Measurements from ENCODE around the gene ARL2BP. TPM values are rescaled to one million over a fixed set of nuclear protein-coding genes. Genes with fewer than 3 reads are reported as not detected.

ARL2BP gene
- total and polyA plus RNA-seq, 9 of the 15 experiments (the other 6 are each of a cell fraction or from before 2014, with no cell fraction given): 16.7 to 41.8 (median 27.2) TPM

DNA sequence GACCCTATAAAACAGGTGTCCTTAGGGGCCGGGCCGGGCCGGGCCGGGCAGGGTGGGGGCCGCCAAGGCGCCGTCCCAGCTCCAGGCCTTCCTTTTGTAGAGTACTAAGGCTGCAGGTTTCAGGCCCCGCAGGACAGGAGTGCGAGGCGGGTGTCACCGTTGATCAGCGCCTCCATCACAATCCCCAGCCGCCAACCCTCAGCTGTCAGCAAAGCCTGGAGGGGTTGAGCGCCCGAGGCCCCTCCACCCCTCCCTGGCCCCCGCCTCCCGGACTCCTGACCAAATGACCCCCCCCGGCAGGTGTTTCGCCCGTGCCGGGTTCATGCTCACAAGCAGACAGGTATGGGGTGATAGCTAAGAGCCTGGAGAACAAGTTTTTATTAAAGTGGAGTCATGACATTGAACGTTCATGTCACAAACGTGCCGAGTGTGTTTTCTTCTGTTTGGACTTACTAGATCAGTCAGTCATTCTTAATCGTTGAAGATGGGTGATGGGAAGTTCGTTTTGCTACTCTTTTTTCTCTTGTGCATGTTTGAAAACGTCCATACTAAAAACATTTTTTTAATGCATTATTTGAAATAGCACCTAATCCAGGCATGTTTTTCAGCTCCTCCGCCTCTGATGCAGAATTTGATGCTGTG is 534 bp downstream of the ARL2BP start (continued):
- TF ChIP-seq RBBP5 (IDR thresholded peaks at IDR 0.05; ENCODE audit: borderline replicate concordance, insufficient read depth, low read length, poor library complexity, severe bottlenecking) (peak; percentile 15), CAMTA2 (CRISPR knock-in tag; conservative IDR thresholded peaks at IDR 0.05) (no peak), NBN (IDR thresholded peaks at IDR 0.05; ENCODE audit: low read depth) (0 out of 2 replicates have a peak, but pooled peaks have one; percentile 48), ZNF766 (CRISPR knock-in tag; conservative IDR thresholded peaks at IDR 0.05) (0 out of 2 replicates have a peak, but pooled peaks have one; percentile 32), PHB (CRISPR knock-in tag; IDR thresholded peaks at IDR 0.05) (0 out of 2 replicates have a peak, but pooled peaks have one; percentile 76), MED1 (CRISPR knock-in tag; IDR thresholded peaks at IDR 0.05; ENCODE audit: borderline replicate concordance) (no peak), BRD4 (IDR thresholded peaks at IDR 0.05) (0 out of 2 replicates have a peak, but pooled peaks have one; percentile 35), NR1H2 (CRISPR knock-in tag; IDR thresholded peaks at IDR 0.05) (no peak), ZFX (CRISPR knock-in tag; IDR thresholded peaks at IDR 0.05) (peak; percentile 88), POLR2B (IDR thresholded peaks at IDR 0.05; ENCODE audit: low read depth, partially characterized antibody) (no peak), LEF1 (IDR thresholded peaks at IDR 0.05) (no peak)
- TF ChIP-seq, protein P1, sequence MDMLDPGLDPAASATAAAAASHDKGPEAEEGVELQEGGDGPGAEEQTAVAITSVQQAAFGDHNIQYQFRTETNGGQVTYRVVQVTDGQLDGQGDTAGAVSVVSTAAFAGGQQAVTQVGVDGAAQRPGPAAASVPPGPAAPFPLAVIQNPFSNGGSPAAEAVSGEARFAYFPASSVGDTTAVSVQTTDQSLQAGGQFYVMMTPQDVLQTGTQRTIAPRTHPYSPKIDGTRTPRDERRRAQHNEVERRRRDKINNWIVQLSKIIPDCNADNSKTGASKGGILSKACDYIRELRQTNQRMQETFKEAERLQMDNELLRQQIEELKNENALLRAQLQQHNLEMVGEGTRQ (CRISPR knock-in tag; IDR thresholded peaks at IDR 0.05): no peak
- TF ChIP-seq, protein P2, sequence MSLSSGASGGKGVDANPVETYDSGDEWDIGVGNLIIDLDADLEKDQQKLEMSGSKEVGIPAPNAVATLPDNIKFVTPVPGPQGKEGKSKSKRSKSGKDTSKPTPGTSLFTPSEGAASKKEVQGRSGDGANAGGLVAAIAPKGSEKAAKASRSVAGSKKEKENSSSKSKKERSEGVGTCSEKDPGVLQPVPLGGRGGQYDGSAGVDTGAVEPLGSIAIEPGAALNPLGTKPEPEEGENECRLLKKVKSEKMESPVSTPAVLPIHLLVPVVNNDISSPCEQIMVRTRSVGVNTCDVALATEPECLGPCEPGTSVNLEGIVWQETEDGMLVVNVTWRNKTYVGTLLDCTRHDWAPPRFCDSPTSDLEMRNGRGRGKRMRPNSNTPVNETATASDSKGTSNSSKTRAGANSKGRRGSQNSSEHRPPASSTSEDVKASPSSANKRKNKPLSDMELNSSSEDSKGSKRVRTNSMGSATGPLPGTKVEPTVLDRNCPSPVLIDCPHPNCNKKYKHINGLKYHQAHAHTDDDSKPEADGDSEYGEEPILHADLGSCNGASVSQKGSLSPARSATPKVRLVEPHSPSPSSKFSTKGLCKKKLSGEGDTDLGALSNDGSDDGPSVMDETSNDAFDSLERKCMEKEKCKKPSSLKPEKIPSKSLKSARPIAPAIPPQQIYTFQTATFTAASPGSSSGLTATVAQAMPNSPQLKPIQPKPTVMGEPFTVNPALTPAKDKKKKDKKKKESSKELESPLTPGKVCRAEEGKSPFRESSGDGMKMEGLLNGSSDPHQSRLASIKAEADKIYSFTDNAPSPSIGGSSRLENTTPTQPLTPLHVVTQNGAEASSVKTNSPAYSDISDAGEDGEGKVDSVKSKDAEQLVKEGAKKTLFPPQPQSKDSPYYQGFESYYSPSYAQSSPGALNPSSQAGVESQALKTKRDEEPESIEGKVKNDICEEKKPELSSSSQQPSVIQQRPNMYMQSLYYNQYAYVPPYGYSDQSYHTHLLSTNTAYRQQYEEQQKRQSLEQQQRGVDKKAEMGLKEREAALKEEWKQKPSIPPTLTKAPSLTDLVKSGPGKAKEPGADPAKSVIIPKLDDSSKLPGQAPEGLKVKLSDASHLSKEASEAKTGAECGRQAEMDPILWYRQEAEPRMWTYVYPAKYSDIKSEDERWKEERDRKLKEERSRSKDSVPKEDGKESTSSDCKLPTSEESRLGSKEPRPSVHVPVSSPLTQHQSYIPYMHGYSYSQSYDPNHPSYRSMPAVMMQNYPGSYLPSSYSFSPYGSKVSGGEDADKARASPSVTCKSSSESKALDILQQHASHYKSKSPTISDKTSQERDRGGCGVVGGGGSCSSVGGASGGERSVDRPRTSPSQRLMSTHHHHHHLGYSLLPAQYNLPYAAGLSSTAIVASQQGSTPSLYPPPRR (CRISPR knock-in tag; IDR thresholded peaks at IDR 0.05; ENCODE audit: borderline replicate concordance): no peak
- TF ChIP-seq, protein P3, sequence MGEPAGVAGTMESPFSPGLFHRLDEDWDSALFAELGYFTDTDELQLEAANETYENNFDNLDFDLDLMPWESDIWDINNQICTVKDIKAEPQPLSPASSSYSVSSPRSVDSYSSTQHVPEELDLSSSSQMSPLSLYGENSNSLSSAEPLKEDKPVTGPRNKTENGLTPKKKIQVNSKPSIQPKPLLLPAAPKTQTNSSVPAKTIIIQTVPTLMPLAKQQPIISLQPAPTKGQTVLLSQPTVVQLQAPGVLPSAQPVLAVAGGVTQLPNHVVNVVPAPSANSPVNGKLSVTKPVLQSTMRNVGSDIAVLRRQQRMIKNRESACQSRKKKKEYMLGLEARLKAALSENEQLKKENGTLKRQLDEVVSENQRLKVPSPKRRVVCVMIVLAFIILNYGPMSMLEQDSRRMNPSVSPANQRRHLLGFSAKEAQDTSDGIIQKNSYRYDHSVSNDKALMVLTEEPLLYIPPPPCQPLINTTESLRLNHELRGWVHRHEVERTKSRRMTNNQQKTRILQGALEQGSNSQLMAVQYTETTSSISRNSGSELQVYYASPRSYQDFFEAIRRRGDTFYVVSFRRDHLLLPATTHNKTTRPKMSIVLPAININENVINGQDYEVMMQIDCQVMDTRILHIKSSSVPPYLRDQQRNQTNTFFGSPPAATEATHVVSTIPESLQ (CRISPR knock-in tag; IDR thresholded peaks at IDR 0.05): 0 out of 2 replicates have a peak, but pooled peaks have one; percentile 22
- TF ChIP-seq, protein P4, sequence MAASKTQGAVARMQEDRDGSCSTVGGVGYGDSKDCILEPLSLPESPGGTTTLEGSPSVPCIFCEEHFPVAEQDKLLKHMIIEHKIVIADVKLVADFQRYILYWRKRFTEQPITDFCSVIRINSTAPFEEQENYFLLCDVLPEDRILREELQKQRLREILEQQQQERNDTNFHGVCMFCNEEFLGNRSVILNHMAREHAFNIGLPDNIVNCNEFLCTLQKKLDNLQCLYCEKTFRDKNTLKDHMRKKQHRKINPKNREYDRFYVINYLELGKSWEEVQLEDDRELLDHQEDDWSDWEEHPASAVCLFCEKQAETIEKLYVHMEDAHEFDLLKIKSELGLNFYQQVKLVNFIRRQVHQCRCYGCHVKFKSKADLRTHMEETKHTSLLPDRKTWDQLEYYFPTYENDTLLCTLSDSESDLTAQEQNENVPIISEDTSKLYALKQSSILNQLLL (CRISPR knock-in tag; IDR thresholded peaks at IDR 0.05; ENCODE audit: borderline replicate concordance): no peak

Data from K562 (cell line).